ENCODE results near the gene SETD2. TPM values are rescaled to one million over a fixed set of nuclear protein-coding genes. Genes with fewer than 3 reads are reported as not detected.
"Not testable (repeated sequence)": the region's sequence is repeated elsewhere in the genome, so short reads cannot be mapped to it uniquely, and the experiment has no call there.

The SETD2 gene
- total and polyA plus RNA-seq, 2 donors (not counting 1 experiment from before 2014, with no cell fraction given) = 22.6 to 91.4 TPM

DNA sequence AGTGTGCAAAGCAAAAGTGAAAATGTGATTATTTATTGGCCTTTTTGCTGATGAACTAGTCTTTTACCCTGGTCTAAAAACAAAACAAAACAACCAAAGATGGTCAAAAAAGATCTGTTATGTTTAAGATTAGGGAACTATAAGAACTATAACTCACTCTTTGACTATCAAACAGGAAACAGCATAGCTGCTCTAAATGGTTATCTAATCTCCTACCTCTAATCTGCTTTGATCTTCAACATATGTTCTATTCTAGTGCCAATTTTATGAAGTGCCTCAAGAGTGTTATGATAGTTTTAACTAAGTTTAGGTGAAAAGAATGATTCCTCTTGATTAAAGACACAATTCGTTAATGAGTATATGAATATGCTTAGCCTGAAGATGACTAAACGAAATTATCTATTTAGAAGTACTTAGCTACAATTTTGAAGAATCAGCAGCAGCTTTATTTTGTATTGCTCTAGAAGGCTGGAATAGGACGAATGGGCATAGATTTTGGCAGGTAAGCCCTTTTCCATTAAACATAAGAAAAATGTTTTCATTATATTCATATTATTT is 46.0 kb downstream of the SETD2 start:
- Mint-ChIP-seq H3K27ac (no peak overlapping the region), H3K27me3 (no peaks in the 10 kb centered on the region), H3K9me3 (ENCODE audit: insufficient read depth) (no peaks in the 10 kb centered on the region), H3K4me3 (no peak overlapping the region), H3K4me1 (peaks cover 25% of the 10 kb centered on the region)
- Histone ChIP-seq H3K27ac (ENCODE audit: low read length in 2 of 2) (no peak overlapping the region), H3K4me2 (replicated peaks; ENCODE audit: low read depth, low read length, poor library complexity, severe bottlenecking) (no peak overlapping the region), H3K9me3 (ENCODE audit: control extremely low read depth in 1 of 3, control insufficient read depth in 2 of 3, insufficient read depth in 1 of 3, low read length in 2 of 3) (peaks cover 0 to 7% (median 1%) of the 10 kb centered on the region in 3 donors), H2AFZ (ENCODE audit: insufficient read depth, low read depth, low read length, poor library complexity, severe bottlenecking) (no peak overlapping the region), H3K27me3 (replicated peaks in 1 of 4; ENCODE audit: control extremely low read depth in 1 of 4, control insufficient read depth in 3 of 4, insufficient read depth in 4 of 4, low read length in 3 of 4) (no peaks in the 10 kb centered on the region), H3K36me3 (replicated peaks in 1 of 2; ENCODE audit: control extremely low read depth in 1 of 2, control insufficient read depth in 1 of 2, extremely low read depth in 1 of 2, insufficient read depth in 2 of 2, low read length in 1 of 2) (peaks cover 1 to 75% of the 10 kb centered on the region in 2 experiments), H3K4me1 (ENCODE audit: control insufficient read depth in 2 of 2, insufficient read depth in 2 of 2, low read length in 2 of 2) (peaks cover 10 to 12% of the 10 kb centered on the region in 2 donors), H4K20me1 (ENCODE audit: control insufficient read depth, insufficient read depth, low read length, poor library complexity, severe bottlenecking) (peaks cover 7% of the 10 kb centered on the region), H3K4me3 (ENCODE audit: control extremely low read depth in 1 of 5, extremely low read depth in 1 of 5, insufficient read depth in 1 of 5, low read depth in 2 of 5, low read length in 4 of 5) (no peak overlapping the region), H3K9ac (ENCODE audit: low read length) (no peak overlapping the region), H3K79me2 (ENCODE audit: control insufficient read depth, insufficient read depth, low read length) (peaks cover 28% of the 10 kb centered on the region)
- no peak for TF ChIP-seq EZH2 (IDR thresholded peaks at IDR 0.05; ENCODE audit: borderline replicate concordance, insufficient read depth, low read depth, low read length, poor library complexity, severe bottlenecking)
- TF ChIP-seq CTCF (IDR thresholded peaks at IDR 0.05) = no peak
- DNase-seq (no peak), ATAC-seq (ENCODE audit: low read depth) (no peak)
- CTCF ChIA-PET = interaction anchor here (0.7 kb wide), 1 partner anchor 12 kb away, joined by 3 read pairs; no protein-coding TSS in a partner anchor
- POLR2A ChIA-PET = no interaction called here
- WGBS (ENCODE audit: insufficient coverage) = no CpG with 5 or more reads among the region's 3 CpGs
- intact Hi-C loops (cut with micrococcal nuclease) = no loop called here

GRCh38 chr3:47115524-47115923 is 48.4 kb downstream of the SETD2 start:
- H3K4me3 ChIP-seq (ENCODE audit: control extremely low read depth in 1 of 5, extremely low read depth in 1 of 5, insufficient read depth in 1 of 5, low read depth in 2 of 5, low read length in 4 of 5); POLR2A ChIA-PET; H3K27me3 Mint-ChIP-seq; intact Hi-C loops (cut with micrococcal nuclease); H3K27ac ChIP-seq (ENCODE audit: low read length in 2 of 2); H3K9me3 ChIP-seq (ENCODE audit: control extremely low read depth in 1 of 3, control insufficient read depth in 2 of 3, insufficient read depth in 1 of 3, low read length in 2 of 3); H3K27ac Mint-ChIP-seq; H2AFZ ChIP-seq (ENCODE audit: insufficient read depth, low read depth, low read length, poor library complexity, severe bottlenecking); H3K9ac ChIP-seq (ENCODE audit: low read length); H3K27me3 ChIP-seq (replicated peaks in 1 of 4; ENCODE audit: control extremely low read depth in 1 of 4, control insufficient read depth in 3 of 4, insufficient read depth in 4 of 4, low read length in 3 of 4); H3K4me3 Mint-ChIP-seq; DNase-seq; ATAC-seq (ENCODE audit: low read depth); H3K4me2 ChIP-seq (replicated peaks; ENCODE audit: low read depth, low read length, poor library complexity, severe bottlenecking); H3K9me3 Mint-ChIP-seq (ENCODE audit: insufficient read depth); H4K20me1 ChIP-seq (ENCODE audit: control insufficient read depth, insufficient read depth, low read length, poor library complexity, severe bottlenecking): not testable (repeated sequence)
- H3K36me3 ChIP-seq (replicated peaks in 1 of 2; ENCODE audit: control extremely low read depth in 1 of 2, control insufficient read depth in 1 of 2, extremely low read depth in 1 of 2, insufficient read depth in 2 of 2, low read length in 1 of 2) = peaks cover 4 to 63% of the 10 kb centered on the region in 2 experiments
- peaks cover 25% of the 10 kb centered on the region for H3K4me1 Mint-ChIP-seq
- H3K79me2 ChIP-seq (ENCODE audit: control insufficient read depth, insufficient read depth, low read length) = peaks cover 23% of the 10 kb centered on the region
- no CpG with 5 or more reads among the region's 2 CpGs for WGBS (ENCODE audit: insufficient coverage)
- CTCF ChIA-PET = interaction anchor here (0.6 to 1.2 kb wide), 2 partner anchors 209 to 300 kb away, joined by 3 to 4 read pairs; no protein-coding TSS in a partner anchor
- H3K4me1 ChIP-seq (ENCODE audit: control insufficient read depth in 2 of 2, insufficient read depth in 2 of 2, low read length in 2 of 2) = peaks cover 10 to 12% of the 10 kb centered on the region in 2 donors

Measured in B cell (primary cell).